GM19395 (cell line): ENCODE results near the gene LONRF2.
A peak's percentile ranks its signal among the peaks of the same experiment; 100 is the strongest.

Experiments
- ATAC-seq: cut with Tn5 transposase; IDR thresholded peaks from one replicate; pipeline ENCODE4 v1.9.1; 2021; ENCODE audit warnings: mild to moderate bottlenecking, moderate library complexity; ENCODE audit not compliant: unreplicated experiment

The LONRF2 gene

DNA sequence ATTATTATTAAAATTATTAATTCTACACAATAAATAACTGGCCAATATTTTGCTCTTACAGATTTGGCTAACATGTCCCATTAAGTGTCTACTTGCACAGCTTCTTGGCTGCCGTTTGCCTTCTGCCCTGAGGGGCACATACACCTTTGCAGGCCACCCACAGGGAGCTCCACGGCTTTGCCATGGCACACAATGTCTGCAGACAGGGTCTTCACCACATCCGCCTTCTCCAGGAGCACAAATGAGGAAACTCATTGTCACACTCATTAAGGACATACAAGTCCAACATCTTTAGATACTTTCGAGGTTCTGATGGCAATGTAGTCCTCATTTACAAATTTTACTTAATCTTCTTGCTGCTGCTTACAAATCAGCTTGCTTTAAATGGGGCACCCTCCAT, 45.6 kb downstream of the LONRF2 start:
- ATAC-seq = no peak

GRCh38 chr2:100275200-100275589, 47.1 kb downstream of the LONRF2 start:
- no peak for ATAC-seq

- ATAC-seq = no peak
Measured at GRCh38 chr2:100274566-100275199, 47.6 kb downstream of the LONRF2 start.

DNA sequence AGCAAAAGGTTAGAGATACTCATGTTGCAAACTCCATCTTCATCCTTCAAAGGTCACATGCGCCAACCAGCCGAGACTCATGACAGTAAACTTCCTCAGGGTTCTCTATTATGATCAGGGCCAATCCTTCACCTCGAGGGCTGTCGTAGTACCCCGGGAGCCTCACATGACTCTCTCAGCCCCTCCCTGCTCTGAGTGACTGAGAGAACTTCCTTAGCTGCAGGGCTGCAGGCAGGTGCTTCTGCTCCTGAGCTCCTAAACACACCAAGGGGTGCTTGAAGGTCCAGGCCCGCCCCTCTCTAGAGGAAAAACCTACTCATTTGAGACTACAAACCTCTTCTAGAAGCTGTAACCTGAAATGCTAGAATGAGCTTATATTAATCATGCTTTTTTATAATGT, 48.2 kb downstream of the LONRF2 start:
- no peak for ATAC-seq

DNA sequence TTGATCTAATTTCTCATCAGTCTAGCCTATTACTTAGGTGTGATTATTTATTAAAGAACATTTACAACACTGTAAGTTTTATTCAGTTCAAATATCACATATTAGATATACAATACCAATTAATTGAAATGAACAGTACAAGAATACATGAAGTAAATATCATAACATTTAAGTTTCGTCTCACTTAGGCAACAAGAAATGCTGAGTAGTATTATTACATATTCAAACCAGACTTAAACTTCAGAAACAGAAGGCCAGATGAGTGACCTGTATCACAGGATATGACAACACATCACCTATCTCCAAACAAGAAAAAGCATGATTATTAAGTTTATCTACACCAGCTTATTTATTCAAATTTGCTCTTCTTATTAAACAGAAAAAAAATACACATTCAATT, 48.9 kb downstream of the LONRF2 start:
- no peak for ATAC-seq

DNA sequence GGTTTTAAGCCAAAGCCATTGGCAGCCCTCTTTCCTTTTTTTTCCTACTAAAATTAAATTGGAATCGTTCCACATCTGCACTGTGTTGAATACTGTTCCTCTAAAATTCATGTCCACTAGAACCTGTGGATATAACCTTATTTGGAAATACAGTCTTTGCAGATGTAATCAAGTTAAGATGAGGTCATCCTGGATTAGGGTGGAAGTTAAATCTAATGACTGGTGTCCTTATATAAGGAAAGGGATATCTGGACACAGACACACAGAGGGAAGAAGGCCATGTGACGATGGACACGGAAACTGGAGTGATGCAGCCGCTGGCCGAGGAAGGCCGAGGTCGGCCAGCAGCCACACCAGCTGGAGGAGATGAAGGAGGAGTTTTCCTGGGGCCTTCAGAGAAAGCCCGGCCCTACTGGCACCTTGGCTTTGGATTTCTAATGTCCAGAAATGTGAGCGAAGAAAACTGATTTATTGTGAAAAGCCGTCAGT, 49.4 kb downstream of the LONRF2 start:
- no peak for ATAC-seq

- no peak for ATAC-seq
Measured at GRCh38 chr2:100271210-100271609, 51.1 kb downstream of the LONRF2 start.

DNA sequence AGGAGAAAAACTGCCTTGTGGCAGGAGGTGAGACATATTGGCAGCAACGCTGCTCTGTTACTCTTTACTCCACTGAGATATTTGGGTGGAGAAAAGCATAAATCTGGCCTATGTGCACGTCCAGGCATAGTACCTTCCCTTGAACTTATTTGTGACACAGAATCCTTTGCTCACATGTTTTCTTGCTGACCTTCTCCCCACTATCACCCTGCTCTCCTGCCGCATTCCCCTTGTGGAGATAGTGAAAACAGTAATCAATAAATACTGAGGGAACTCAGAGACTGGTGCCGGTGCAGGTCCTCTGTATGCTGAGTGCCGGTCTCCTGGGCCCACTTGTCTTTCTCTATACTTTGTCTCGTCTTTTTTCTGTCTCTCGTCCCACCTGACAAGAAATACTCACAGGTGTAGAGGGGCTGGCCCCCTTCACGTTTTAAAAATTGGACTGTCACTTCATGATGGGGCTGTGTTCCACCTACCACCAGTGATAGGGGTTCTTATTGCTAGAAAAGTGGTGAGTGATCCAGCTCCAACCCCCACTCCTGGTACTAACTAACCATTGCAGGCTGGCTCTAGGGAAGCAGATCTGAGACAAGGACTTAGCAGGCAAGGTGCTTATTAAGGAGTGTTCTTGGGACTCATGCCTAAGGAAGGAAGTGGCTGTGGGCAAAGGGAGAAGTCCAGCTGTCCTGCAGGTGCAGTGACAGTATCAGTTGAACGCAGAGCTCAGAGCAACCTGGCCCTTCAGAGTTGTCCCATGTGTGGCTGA, 51.7 kb downstream of the LONRF2 start:
- ATAC-seq = no peak

- ATAC-seq = no peak
Measured at GRCh38 chr2:100269889-100270288, 52.4 kb downstream of the LONRF2 start.

DNA sequence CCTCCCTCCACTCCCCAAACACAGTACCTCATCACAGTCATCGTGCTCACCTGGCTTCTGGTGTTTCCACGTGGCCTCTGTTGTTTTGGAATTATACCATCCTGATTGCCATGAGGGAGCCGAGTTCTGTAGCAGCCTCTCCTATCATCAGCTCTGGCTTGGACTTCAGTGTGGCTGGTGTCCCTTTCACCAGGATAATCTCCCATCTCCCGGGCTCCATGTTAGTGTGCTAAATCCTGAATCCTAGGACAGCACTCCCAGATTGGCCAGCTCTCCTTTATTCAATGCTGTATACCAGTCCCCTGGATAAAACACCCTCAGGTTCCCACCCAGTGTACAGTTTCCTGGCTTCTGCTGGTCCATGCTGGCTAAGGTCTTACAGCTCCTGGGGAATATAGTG, 53.3 kb downstream of the LONRF2 start:
- ATAC-seq = no peak

GRCh38 chr2:100267751-100268150, 54.5 kb downstream of the LONRF2 start:
- no peak for ATAC-seq

DNA sequence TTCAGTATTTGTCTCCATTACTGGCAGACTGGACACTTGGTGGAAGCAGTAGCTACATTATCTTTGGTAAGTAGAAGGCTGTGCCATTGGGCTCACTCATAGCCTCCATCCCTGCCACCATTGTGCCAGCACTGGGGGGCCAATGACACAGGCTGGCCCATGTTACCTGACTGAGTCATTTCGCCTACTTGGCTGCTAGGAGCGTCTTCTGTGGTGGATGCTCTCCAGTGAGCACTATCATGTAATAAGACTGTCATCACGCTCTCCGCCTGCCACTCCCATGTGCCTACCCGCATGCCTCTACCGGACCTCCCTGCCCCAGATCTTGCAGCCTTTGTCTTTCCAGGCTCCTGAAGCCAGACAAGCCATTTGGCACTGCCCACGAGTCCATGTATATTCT, 56.2 kb downstream of the LONRF2 start:
- no peak for ATAC-seq

- ATAC-seq = no peak
Measured at GRCh38 chr2:100265226-100265625, 57.1 kb downstream of the LONRF2 start.

GRCh38 chr2:100264651-100265050, 57.6 kb downstream of the LONRF2 start:
- ATAC-seq = no peak

DNA sequence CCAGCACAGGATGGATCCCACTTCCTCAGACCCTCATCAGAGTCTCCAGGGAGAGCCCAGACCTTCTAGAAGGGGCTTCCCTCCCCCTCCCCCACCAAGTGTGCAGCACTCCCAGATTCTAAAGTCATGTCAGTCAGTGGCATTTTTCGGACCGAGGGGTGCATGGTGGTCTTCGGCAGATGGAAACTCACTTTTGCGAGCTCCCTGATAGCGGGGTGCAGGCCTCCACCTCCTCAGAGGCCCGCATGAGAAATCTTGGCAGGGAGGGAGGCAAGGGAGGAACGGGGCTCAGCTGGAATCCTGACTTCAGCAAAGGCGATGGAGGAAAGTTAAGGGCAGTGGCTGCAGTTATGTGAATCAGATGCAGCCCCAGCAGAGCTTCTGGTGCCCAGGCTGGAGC, 58.2 kb downstream of the LONRF2 start:
- no peak for ATAC-seq

DNA sequence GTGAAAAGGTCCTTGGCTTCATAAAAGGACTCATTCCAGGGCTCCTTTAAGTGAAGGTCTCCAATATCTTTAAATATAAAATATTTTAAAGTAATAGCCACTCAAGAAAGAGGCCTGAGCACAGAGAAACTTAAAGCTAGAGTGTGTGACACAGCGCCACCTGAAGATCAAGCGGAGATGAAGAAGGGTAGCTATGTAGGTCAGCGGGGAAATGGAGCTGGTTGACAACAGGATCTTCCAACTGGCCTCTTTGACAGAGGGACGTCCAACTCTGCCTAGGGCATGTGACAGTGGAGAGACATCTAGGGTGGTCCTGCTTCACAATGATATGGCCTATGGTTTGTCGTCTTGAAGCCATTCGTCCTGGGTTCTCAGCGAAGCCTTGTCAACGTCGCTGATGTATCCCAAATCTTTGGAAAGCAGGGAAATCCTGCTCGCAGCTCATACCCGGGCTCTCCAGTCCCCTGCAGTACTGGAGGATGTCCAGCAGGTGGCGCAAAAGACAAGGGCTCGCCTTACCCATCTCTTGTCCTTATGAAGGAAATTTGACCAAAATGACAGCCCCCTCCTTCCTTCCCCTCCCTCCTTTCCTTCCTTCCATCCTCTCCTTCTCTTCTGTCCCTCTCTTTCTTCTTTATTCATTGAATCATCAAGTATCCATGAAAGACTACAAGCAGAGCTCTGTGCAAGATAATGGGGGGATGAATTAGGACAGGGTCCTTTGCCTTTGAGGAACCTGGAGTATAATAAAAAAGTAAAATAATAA, 59.6 kb downstream of the LONRF2 start:
- peak; percentile 65 for ATAC-seq

- ATAC-seq = no peak
Measured at GRCh38 chr2:100262046-100262445, 60.3 kb downstream of the LONRF2 start.

DNA sequence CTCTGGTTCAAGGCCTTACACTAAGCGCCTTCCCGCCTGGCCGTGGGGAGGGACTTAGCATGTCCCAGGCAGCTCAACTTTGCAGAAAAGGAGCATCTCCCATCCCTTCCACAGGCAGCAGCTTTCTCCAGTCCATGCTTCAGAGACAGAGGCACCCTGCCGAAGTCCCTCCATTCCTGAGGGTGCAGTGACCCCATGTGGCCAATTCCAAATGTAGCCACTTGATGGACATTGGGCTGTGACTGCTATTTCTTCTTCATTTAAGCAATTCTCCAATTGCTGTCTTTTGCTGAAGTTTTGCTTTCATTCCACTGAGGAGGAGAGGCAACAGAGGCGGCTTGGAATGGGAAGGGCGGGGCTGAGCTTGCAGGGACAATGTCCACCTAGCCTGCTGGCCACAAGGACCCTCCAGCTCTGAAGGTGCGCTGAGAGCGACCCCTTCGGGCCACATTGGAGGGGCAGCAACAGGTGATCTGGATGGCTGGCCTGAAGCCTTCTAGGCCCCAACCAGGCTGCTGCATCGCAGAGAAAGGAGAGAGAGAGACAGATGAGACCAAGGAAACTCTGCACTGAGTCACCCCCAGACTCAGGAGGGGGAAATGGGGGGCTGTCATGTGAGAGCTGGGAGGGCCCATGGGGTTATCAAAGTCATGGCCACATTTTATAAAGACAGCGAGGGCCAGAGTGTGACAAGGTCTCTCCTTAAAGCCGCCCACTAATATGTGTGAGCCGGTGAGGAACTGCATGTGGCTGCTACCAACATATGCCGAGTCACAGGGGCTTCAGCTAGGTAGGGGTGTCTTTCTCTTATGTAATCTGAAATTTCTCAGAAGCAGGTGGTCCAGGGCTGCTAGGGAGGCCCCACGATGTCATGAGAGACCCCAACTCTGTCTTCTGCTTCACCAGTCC, 61.3 kb downstream of the LONRF2 start:
- no peak for ATAC-seq

DNA sequence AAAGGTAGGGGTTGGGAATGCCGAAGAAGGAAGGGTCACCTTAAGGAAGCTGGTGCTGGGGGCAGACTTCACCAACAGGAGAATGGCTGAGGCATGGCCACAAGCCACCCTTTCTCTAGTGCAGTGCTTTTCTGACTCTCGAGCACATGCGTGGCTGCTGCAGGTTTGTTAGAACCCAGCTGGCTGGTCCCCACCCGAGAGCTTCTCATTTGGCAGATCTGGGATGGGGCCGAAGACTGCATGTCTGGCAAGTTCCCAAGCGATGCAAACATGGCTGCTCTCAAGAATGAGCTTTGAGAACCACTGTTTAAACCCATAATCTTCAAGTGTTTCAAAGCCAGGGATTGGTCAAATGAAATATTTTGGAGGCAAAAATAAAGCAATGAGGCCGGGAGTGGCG, 63.2 kb downstream of the LONRF2 start:
- no peak for ATAC-seq

GRCh38 chr2:100257939-100258338, 64.4 kb downstream of the LONRF2 start:
- ATAC-seq = no peak

DNA sequence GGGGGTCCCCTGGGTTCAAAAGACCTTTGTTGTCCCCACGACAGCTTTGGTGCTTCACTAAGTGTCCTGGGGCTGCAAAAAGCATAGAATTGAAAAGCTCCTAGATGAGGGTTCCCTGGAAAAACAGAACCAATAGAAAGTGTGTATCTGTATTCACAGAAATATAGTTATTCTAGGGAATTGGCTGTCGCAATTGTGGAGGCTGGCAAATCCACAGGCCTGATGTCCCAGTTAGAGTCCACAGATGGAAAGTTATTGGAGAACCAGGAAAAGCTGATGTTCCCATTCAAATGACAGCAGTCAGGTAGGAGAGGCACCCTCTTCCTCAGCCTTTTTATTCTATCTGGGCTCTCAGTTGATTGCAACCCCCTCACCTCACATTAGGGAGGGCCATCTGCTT, 65.5 kb downstream of the LONRF2 start:
- ATAC-seq = no peak
